Measurements from ENCODE around the gene GAS5.

Gene GAS5

GRCh38 chr1:173876732-173877131, 8.9 kb upstream of the GAS5 start:
- Mint-ChIP-seq H3K27me3 (ENCODE audit: low read depth, poor library complexity) (no peaks in the 10 kb centered on the region), H3K4me1 (peaks cover 6% of the 10 kb centered on the region), H3K36me3 (ENCODE audit: low read depth) (peaks cover 63% of the 10 kb centered on the region), H3K4me3 (no peak overlapping the region), H3K27ac (no peak overlapping the region), H3K9me3 (no peaks in the 10 kb centered on the region)
- no peak for TF ChIP-seq CTCF (IDR thresholded peaks at IDR 0.05)
- no peak for DNase-seq

- Mint-ChIP-seq H3K36me3 (ENCODE audit: low read depth) (peaks cover 53% of the 10 kb centered on the region), H3K4me3 (no peak overlapping the region), H3K27ac (no peak overlapping the region), H3K27me3 (ENCODE audit: low read depth, poor library complexity) (peaks cover 4% of the 10 kb centered on the region), H3K4me1 (peaks cover 34% of the 10 kb centered on the region), H3K9me3 (no peaks in the 10 kb centered on the region)
- no peak for TF ChIP-seq CTCF (IDR thresholded peaks at IDR 0.05)
- DNase-seq: no peak
Observed at GRCh38 chr1:173871500-173871899, 3.7 kb upstream of the GAS5 start.

GRCh38 chr1:173871091-173871490, 3.3 kb upstream of the GAS5 start:
- H3K27me3 Mint-ChIP-seq (ENCODE audit: low read depth, poor library complexity): peaks cover 4% of the 10 kb centered on the region
- H3K27ac Mint-ChIP-seq: no peak overlapping the region
- TF ChIP-seq CTCF (IDR thresholded peaks at IDR 0.05): no peak
- no peaks in the 10 kb centered on the region for H3K9me3 Mint-ChIP-seq
- no peak overlapping the region for H3K4me3 Mint-ChIP-seq
- H3K4me1 Mint-ChIP-seq: peaks cover 38% of the 10 kb centered on the region
- DNase-seq: no peak
- peaks cover 56% of the 10 kb centered on the region for H3K36me3 Mint-ChIP-seq (ENCODE audit: low read depth)

- no peak for DNase-seq
- no peak for TF ChIP-seq CTCF (IDR thresholded peaks at IDR 0.05)
- Mint-ChIP-seq H3K4me3 (no peak overlapping the region), H3K27me3 (ENCODE audit: low read depth, poor library complexity) (peaks cover 4% of the 10 kb centered on the region), H3K9me3 (no peaks in the 10 kb centered on the region), H3K36me3 (ENCODE audit: low read depth) (peaks cover 56% of the 10 kb centered on the region), H3K27ac (no peak overlapping the region), H3K4me1 (peaks cover 45% of the 10 kb centered on the region)
Observed at GRCh38 chr1:173870252-173871075, 2.7 kb upstream of the GAS5 start.

GRCh38 chr1:173869021-173869359, 1.2 kb upstream of the GAS5 start:
- H3K36me3 Mint-ChIP-seq (ENCODE audit: low read depth): peaks cover 63% of the 10 kb centered on the region
- TF ChIP-seq CTCF (IDR thresholded peaks at IDR 0.05): no peak
- H3K27ac Mint-ChIP-seq: peak overlapping the region; percentile 92
- peaks cover 4% of the 10 kb centered on the region for H3K27me3 Mint-ChIP-seq (ENCODE audit: low read depth, poor library complexity)
- no peak for DNase-seq
- H3K9me3 Mint-ChIP-seq: no peaks in the 10 kb centered on the region
- peaks cover 59% of the 10 kb centered on the region for H3K4me1 Mint-ChIP-seq
- H3K4me3 Mint-ChIP-seq: peak overlapping the region; percentile 94

Data from nephron progenitor cell (in vitro differentiated cells).